K562 (cell line): ENCODE data around the gene PCSK7. TPM values are rescaled to one million over a fixed set of nuclear protein-coding genes. Genes with fewer than 3 reads are reported as not detected.
A peak's percentile ranks its signal among the peaks of the same experiment; 100 is the strongest.

Source experiments
- CXXC5 ChIP-seq: fragments of 250-450 bp; sonication (Bioruptor Pico); IDR thresholded peaks from 2 replicates; pipeline ENCODE4 v1.8.0; 2022; ENCODE audit warnings: inconsistent platforms, mild to moderate bottlenecking, moderate library complexity
- EP400 ChIP-seq: fragments of 450-650 bp; IDR thresholded peaks from 2 replicates; pipeline ENCODE4 v1.6.1; 2017; ENCODE audit warnings: antibody characterized with exemption, mild to moderate bottlenecking, moderate library complexity
- ESRRA ChIP-seq: fragments of 450-650 bp; IDR thresholded peaks from 2 replicates; pipeline ENCODE4 v1.6.1; 2014; ENCODE audit warnings: low read depth, mild to moderate bottlenecking, moderate library complexity, borderline replicate concordance
- HDAC2 ChIP-seq: fragments of 450-650 bp; IDR thresholded peaks from 2 replicates; pipeline ENCODE4 v1.6.1; 2016; ENCODE audit warnings: mild to moderate bottlenecking
- MAZ ChIP-seq, 2 experiments: fragments of 450-650 bp in 1 of 2; sonication (generic) in 1 of 2; formaldehyde crosslinking; IDR thresholded peaks in 1 of 2; conservative IDR thresholded peaks in 1 of 2; 2 replicates each; pipeline versions ENCODE4 v1.4.0 to v1.5.0; 2020; ENCODE audit warnings: mild to moderate bottlenecking in 1 of 2, missing genetic modification reagents in 1 of 2
- SAFB2 ChIP-seq: fragments of 200-400 bp; formaldehyde crosslinking; IDR thresholded peaks from 2 replicates; pipeline ENCODE4 v1.6.1; 2018; ENCODE audit warnings: borderline replicate concordance, low read length, low read depth, moderate library complexity; ENCODE audit not compliant: severe bottlenecking
- SIN3A ChIP-seq, 2 experiments: fragments of 150-350 bp in 1 of 2; IDR thresholded peaks; 2 replicates each; pipeline ENCODE4 v1.6.1; 2011 to 2016; ENCODE audit warnings: borderline replicate concordance in 2 of 2, low read depth in 2 of 2, low read length in 2 of 2, mild to moderate bottlenecking in 2 of 2, moderate library complexity in 2 of 2; ENCODE audit not compliant: control insufficient read depth in 1 of 2
- SMARCA5 ChIP-seq: fragments of 450-650 bp; IDR thresholded peaks from 2 replicates; pipeline ENCODE4 v1.6.1; 2016
- SMC3 ChIP-seq: conservative IDR thresholded peaks from 2 replicates; pipeline ENCODE4 v1.6.1; 2011; ENCODE audit warnings: low read depth, low read length, improper control_type of control experiment; ENCODE audit not compliant: insufficient read depth
- STAG1 ChIP-seq: sonication (generic); formaldehyde crosslinking; IDR thresholded peaks from 2 replicates; pipeline ENCODE4 v1.5.0; 2020; ENCODE audit warnings: missing genetic modification reagents, borderline replicate concordance
- TEAD4 ChIP-seq, 2 experiments: sonication (generic) in 1 of 2; formaldehyde crosslinking in 1 of 2; IDR thresholded peaks; 2 replicates each; pipeline versions ENCODE4 v1.6.1 to v1.8.0; 2012 to 2022; ENCODE audit warnings: borderline replicate concordance in 1 of 2, inconsistent platforms in 1 of 2, low read length in 1 of 2, mild to moderate bottlenecking in 1 of 2, missing genetic modification reagents in 1 of 2
- YY1 ChIP-seq, 3 experiments: IDR thresholded peaks; 2 replicates each; pipeline ENCODE4 v1.6.1; 2011; ENCODE audit warnings: low read length in 2 of 3, mild to moderate bottlenecking in 2 of 3, moderate library complexity in 2 of 3, borderline replicate concordance in 1 of 3, control low read depth in 1 of 3, low read depth in 1 of 3; ENCODE audit not compliant: insufficient read depth in 3 of 3, insufficient replicate concordance in 2 of 3, control insufficient read depth in 1 of 3, insufficient read length in 1 of 3; ENCODE audit errors: extremely low read depth in 1 of 3
- ZNF695 ChIP-seq: fragments of 450-650 bp; formaldehyde crosslinking; IDR thresholded peaks from 2 replicates; pipeline ENCODE4 v1.4.0; 2020; ENCODE audit warnings: mild to moderate bottlenecking, moderate library complexity
- polyA plus RNA-seq, 8 experiments: library from polyadenylated mRNA; depleted of rRNA in 4 of 8; stranded (reverse) in 5 of 8; unstranded in 3 of 8; fragments of >200 nt; fragmentation: Nextera tagmentation in 2 of 8; fragmentation: Illumina TruSeq in 1 of 8; extraction: Ambion mirVana in 2 of 8; extraction: Trizol in 1 of 8; gene quantifications; 2 replicates each; pipeline versions ENCODE4 v1.2.1 to v1.2.3, GENCODE V29; 2011 to 2014; ENCODE audit warnings: inconsistent platforms in 1 of 8, missing spikeins in 1 of 8
- total RNA-seq, 7 experiments: library from RNA; depleted of rRNA in 6 of 7; stranded (reverse); fragments of >200 nt in 6 of 7; fragmentation: Illumina TruSeq in 2 of 7; extraction: Trizol in 2 of 7; gene quantifications; 2 replicates each; pipeline versions ENCODE4 v1.2.1 to v1.2.3, GENCODE V29; 2011 to 2021; ENCODE audit warnings: low replicate concordance in 1 of 7
- TF ChIP-seq, protein P1 (sequence below): sonication (generic); formaldehyde crosslinking; IDR thresholded peaks from 2 replicates; pipeline ENCODE4 v1.8.0; 2022; ENCODE audit warnings: missing genetic modification reagents, mild to moderate bottlenecking, moderate library complexity, borderline replicate concordance
- TF ChIP-seq, protein P2 (sequence below), 2 experiments: fragments of 450-650 bp in 1 of 2; sonication (generic) in 1 of 2; formaldehyde crosslinking in 1 of 2; IDR thresholded peaks in 1 of 2; conservative IDR thresholded peaks in 1 of 2; 2 replicates each; pipeline versions ENCODE4 v1.6.1 to v1.8.1; 2016 to 2023; ENCODE audit warnings: mild to moderate bottlenecking in 2 of 2, moderate library complexity in 2 of 2, inconsistent platforms in 1 of 2, missing genetic modification reagents in 1 of 2
- TF ChIP-seq, protein P3 (sequence below): fragments of 450-650 bp; conservative IDR thresholded peaks from 2 replicates; pipeline ENCODE4 v1.6.1; 2016; ENCODE audit warnings: missing genetic modification characterization, low read depth, mild to moderate bottlenecking, control low read depth, missing compliant biosample characterization
- TF ChIP-seq, protein P4 (sequence below): sonication (generic); formaldehyde crosslinking; IDR thresholded peaks from 2 replicates; pipeline ENCODE4 v1.8.1; 2023; ENCODE audit warnings: mild to moderate bottlenecking, missing genetic modification reagents

PCSK7 gene
- total and polyA plus RNA-seq, 9 of the 15 experiments (the other 6 are each of a cell fraction or from before 2014, with no cell fraction given): 3.1 to 29.2 (median 15.6) TPM

DNA sequence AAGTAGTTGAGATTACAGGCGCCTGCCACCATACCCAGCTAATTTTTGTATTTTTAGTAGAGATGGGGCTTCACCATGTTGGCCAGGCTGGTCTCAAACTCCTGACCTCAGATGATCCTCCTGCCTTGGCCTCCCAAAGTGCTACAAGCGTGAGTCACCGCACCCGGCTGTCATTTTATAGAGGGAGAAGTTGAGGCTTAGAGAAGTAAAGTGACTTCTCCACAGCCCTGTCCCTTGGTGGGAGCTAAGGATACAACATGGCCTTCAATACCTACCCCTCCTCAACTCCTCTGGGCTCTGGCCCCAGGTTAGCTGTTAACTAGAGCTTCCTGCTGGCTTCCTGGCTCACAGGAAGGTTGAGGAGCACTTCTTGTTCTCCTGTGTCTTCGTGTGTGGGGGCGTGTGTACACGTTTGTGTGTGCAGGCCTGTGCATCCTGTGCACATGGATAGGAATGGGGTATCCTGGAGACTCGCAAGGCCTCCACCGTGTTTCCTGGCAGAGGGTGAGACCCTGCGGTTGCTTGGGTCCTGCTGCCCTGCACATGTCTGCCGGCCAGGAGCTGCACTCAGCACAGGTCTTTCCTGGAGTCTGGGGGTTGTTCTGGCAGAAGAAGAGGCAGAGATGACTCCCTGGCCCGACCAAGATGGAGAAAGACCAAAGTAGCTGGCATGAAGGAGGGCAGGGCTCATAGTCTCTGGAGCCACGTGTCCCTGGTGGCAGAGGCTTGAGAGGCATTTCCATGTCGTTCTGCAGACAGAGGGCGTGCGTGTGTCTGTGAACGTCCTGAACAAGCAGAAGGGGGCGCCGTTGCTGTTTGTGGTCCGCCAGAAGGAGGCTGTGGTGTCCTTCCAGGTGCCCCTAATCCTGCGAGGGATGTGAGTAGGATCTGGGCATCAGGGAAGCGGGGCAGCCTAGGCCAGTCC is 51.0 kb downstream of the PCSK7 start (continued):
- TF ChIP-seq, protein P1, sequence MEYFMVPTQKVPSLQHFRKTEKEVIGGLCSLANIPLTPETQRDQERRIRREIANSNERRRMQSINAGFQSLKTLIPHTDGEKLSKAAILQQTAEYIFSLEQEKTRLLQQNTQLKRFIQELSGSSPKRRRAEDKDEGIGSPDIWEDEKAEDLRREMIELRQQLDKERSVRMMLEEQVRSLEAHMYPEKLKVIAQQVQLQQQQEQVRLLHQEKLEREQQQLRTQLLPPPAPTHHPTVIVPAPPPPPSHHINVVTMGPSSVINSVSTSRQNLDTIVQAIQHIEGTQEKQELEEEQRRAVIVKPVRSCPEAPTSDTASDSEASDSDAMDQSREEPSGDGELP (CRISPR knock-in tag): 0 out of 2 replicates have a peak, but pooled peaks have one; percentile 23
- 0 out of 2 replicates have a peak, but pooled peaks have one; percentile 26 for TF ChIP-seq CXXC5 (CRISPR knock-in tag)
- peak; percentile 54; the same call in 1 of the 2 replicates for TF ChIP-seq ESRRA
- peak; percentile 39 for TF ChIP-seq SMARCA5
- TF ChIP-seq SIN3A (IDR thresholded peaks at IDR 0.05; ENCODE audit: borderline replicate concordance in 2 of 2, control insufficient read depth in 1 of 2, low read depth in 2 of 2, low read length in 2 of 2): 0 out of 4 replicates have a peak, but pooled peaks of 1 of the 2 experiments have one; percentile 20
- TF ChIP-seq MAZ (CRISPR knock-in tag; conservative IDR thresholded peaks at IDR 0.05 in 1 of 2, IDR thresholded peaks at IDR 0.05 in 1 of 2): 0 out of 4 replicates have a peak, but pooled peaks of 1 of the 2 experiments have one; percentile 39
- TF ChIP-seq, protein P2, sequence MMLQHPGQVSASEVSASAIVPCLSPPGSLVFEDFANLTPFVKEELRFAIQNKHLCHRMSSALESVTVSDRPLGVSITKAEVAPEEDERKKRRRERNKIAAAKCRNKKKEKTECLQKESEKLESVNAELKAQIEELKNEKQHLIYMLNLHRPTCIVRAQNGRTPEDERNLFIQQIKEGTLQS (IDR thresholded peaks at IDR 0.05): peak; percentile 20; the same call in 1 of the 2 replicates
- TF ChIP-seq, protein P2 (CRISPR knock-in tag; conservative IDR thresholded peaks at IDR 0.05): no peak
- 0 out of 2 replicates have a peak, but pooled peaks have one; percentile 30 for TF ChIP-seq ZNF695
- 0 out of 2 replicates have a peak, but pooled peaks have one; percentile 41 for TF ChIP-seq HDAC2
- TF ChIP-seq, protein P3, sequence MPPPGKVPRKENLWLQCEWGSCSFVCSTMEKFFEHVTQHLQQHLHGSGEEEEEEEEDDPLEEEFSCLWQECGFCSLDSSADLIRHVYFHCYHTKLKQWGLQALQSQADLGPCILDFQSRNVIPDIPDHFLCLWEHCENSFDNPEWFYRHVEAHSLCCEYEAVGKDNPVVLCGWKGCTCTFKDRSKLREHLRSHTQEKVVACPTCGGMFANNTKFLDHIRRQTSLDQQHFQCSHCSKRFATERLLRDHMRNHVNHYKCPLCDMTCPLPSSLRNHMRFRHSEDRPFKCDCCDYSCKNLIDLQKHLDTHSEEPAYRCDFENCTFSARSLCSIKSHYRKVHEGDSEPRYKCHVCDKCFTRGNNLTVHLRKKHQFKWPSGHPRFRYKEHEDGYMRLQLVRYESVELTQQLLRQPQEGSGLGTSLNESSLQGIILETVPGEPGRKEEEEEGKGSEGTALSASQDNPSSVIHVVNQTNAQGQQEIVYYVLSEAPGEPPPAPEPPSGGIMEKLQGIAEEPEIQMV (tag): 0 out of 2 replicates have a peak, but pooled peaks have one; percentile 35
- peak; percentile 80 for TF ChIP-seq EP400
- no peak for TF ChIP-seq STAG1 (CRISPR knock-in tag)
- peak in 2 of 3 experiments; percentile 14 to 56 for TF ChIP-seq YY1 (IDR thresholded peaks at IDR 0.05; ENCODE audit: borderline replicate concordance in 1 of 3, control insufficient read depth in 1 of 3, extremely low read depth in 1 of 3, insufficient read depth in 3 of 3, insufficient read length in 1 of 3, insufficient replicate concordance in 2 of 3, low read depth in 1 of 3, low read length in 2 of 3)
- 0 out of 2 replicates have a peak, but pooled peaks have one; percentile 43 for TF ChIP-seq SMC3
- no peak for TF ChIP-seq SAFB2
- TF ChIP-seq, protein P4, sequence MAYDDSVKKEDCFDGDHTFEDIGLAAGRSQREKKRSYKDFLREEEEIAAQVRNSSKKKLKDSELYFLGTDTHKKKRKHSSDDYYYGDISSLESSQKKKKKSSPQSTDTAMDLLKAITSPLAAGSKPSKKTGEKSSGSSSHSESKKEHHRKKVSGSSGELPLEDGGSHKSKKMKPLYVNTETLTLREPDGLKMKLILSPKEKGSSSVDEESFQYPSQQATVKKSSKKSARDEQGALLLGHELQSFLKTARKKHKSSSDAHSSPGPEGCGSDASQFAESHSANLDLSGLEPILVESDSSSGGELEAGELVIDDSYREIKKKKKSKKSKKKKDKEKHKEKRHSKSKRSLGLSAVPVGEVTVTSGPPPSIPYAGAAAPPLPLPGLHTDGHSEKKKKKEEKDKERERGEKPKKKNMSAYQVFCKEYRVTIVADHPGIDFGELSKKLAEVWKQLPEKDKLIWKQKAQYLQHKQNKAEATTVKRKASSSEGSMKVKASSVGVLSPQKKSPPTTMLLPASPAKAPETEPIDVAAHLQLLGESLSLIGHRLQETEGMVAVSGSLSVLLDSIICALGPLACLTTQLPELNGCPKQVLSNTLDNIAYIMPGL: peak; percentile 41; the same call in 1 of the 2 replicates
- TF ChIP-seq TEAD4 (IDR thresholded peaks at IDR 0.05; ENCODE audit: low read length): peak; percentile 30; the same call in 1 of the 2 replicates
- TF ChIP-seq TEAD4 (CRISPR knock-in tag; IDR thresholded peaks at IDR 0.05; ENCODE audit: borderline replicate concordance): no peak
